ENCODE results near the gene SVEP1.

GRCh38 chr9:110528645-110529044, 50.9 kb downstream of the SVEP1 start:
- TF ChIP-seq TARDBP (IDR thresholded peaks at IDR 0.05) (no peak), FOXM1 (IDR thresholded peaks at IDR 0.05; ENCODE audit: borderline replicate concordance) (no peak), PKNOX1 (IDR thresholded peaks at IDR 0.05) (no peak), LEF1 (IDR thresholded peaks at IDR 0.05; ENCODE audit: borderline replicate concordance) (no peak), SP1 (IDR thresholded peaks at IDR 0.05) (no peak)

Measured in HEK293T (cell line).